H9 (cell line): ENCODE measurements around the gene SLC4A9. TPM values are rescaled to one million over a fixed set of nuclear protein-coding genes. Genes with fewer than 3 reads are reported as not detected.

Source experiments
- DNase-seq: peaks from one replicate; pipeline ENCODE4 v3.0.0-alpha.2; 2017
- H2AFZ ChIP-seq: one replicate; pipeline ENCODE4 v1.6.1; 2013; ENCODE audit warnings: mild to moderate bottlenecking, low read length, control low read depth, moderate library complexity
- H2AK5ac ChIP-seq: 2 replicates; pipeline ENCODE4 v1.6.1; 2013; ENCODE audit warnings: low read length, control low read depth, mixed read lengths; ENCODE audit not compliant: insufficient read length
- H2BK120ac ChIP-seq: one replicate; pipeline ENCODE4 v1.6.1; 2013; ENCODE audit warnings: low read depth, mild to moderate bottlenecking, low read length, control low read depth, inconsistent platforms; ENCODE audit not compliant: poor library complexity, severe bottlenecking
- H2BK12ac ChIP-seq: 2 replicates; pipeline ENCODE4 v1.6.1; 2013; ENCODE audit warnings: low read length, control low read depth, mixed read lengths, low read depth; ENCODE audit not compliant: insufficient read length
- H2BK15ac ChIP-seq: 2 replicates; pipeline ENCODE4 v1.6.1; 2013; ENCODE audit warnings: low read depth, low read length, control low read depth
- H2BK20ac ChIP-seq: one replicate; pipeline ENCODE4 v1.6.1; 2013; ENCODE audit warnings: low read depth, mild to moderate bottlenecking, low read length, control low read depth, inconsistent platforms; ENCODE audit not compliant: poor library complexity, severe bottlenecking
- H2BK5ac ChIP-seq: 2 replicates; pipeline ENCODE4 v1.6.1; 2013; ENCODE audit warnings: low read length, control low read depth, mixed read lengths; ENCODE audit not compliant: insufficient read length
- H3K14ac ChIP-seq: 2 replicates; pipeline ENCODE4 v1.6.1; 2013; ENCODE audit warnings: low read length, control low read depth; ENCODE audit not compliant: insufficient read depth
- H3K18ac ChIP-seq: 2 replicates; pipeline ENCODE4 v1.6.1; 2013; ENCODE audit warnings: low read depth, mild to moderate bottlenecking, mixed read lengths, low read length, control low read depth; ENCODE audit not compliant: insufficient read length
- H3K23ac ChIP-seq: 2 replicates; pipeline ENCODE4 v1.6.1; 2013; ENCODE audit warnings: low read length, control low read depth, mixed read lengths, low read depth; ENCODE audit not compliant: insufficient read length
- H3K23me2 ChIP-seq: 2 replicates; pipeline ENCODE4 v1.6.1; 2013; ENCODE audit warnings: low read depth, mild to moderate bottlenecking, mixed read lengths, low read length, control low read depth; ENCODE audit not compliant: insufficient read length, poor library complexity, severe bottlenecking
- H3K27ac ChIP-seq: 2 replicates; pipeline ENCODE4 v1.5.1; 2013; ENCODE audit warnings: low read length, control low read depth, mixed read lengths, low read depth; ENCODE audit not compliant: insufficient read length
- H3K27me3 ChIP-seq: 2 replicates; pipeline ENCODE4 v1.6.1; 2013; ENCODE audit warnings: low read length, control low read depth, inconsistent platforms; ENCODE audit not compliant: insufficient read depth
- H3K4ac ChIP-seq: 2 replicates; pipeline ENCODE4 v1.6.1; 2013; ENCODE audit warnings: low read depth, mild to moderate bottlenecking, control low read depth, inconsistent platforms, low read length, moderate library complexity
- H3K4me1 ChIP-seq: 2 replicates; pipeline ENCODE4 v1.6.1; 2013; ENCODE audit warnings: low read length, control low read depth, inconsistent platforms; ENCODE audit not compliant: insufficient read depth
- H3K4me2 ChIP-seq: 2 replicates; pipeline ENCODE4 v1.6.1; 2013; ENCODE audit warnings: low read length, control low read depth, mixed read lengths; ENCODE audit not compliant: insufficient read length, insufficient read depth
- H3K56ac ChIP-seq: 2 replicates; pipeline ENCODE4 v1.6.1; 2013; ENCODE audit warnings: low read depth, mild to moderate bottlenecking, mixed read lengths, low read length, control low read depth; ENCODE audit not compliant: insufficient read length
- H3K79me1 ChIP-seq: 2 replicates; pipeline ENCODE4 v1.6.1; 2013; ENCODE audit warnings: low read depth, mild to moderate bottlenecking, moderate library complexity, low read length, control low read depth, inconsistent platforms; ENCODE audit not compliant: insufficient read depth, poor library complexity, severe bottlenecking
- H3K79me2 ChIP-seq: 2 replicates; pipeline ENCODE4 v1.6.1; 2013; ENCODE audit warnings: low read length, control low read depth, inconsistent platforms; ENCODE audit not compliant: insufficient read depth
- H3K9ac ChIP-seq: 2 replicates; pipeline ENCODE4 v1.6.1; 2013; ENCODE audit warnings: low read length, control low read depth, mixed read lengths; ENCODE audit not compliant: insufficient read length; ENCODE audit errors: extremely low read depth
- H3K9me3 ChIP-seq: one replicate; pipeline ENCODE4 v1.6.1; 2013; ENCODE audit warnings: low read depth, low read length, inconsistent platforms; ENCODE audit not compliant: control insufficient read depth
- H3T11ph ChIP-seq: one replicate; pipeline ENCODE4 v1.6.1; 2013; ENCODE audit warnings: mild to moderate bottlenecking, low read length, control low read depth, inconsistent platforms
- H4K20me1 ChIP-seq: one replicate; pipeline ENCODE4 v1.6.1; 2013; ENCODE audit not compliant: control insufficient read depth, insufficient read length, insufficient read depth
- H4K5ac ChIP-seq: 2 replicates; pipeline ENCODE4 v1.6.1; 2013; ENCODE audit warnings: low read depth, mild to moderate bottlenecking, mixed read lengths, low read length, control low read depth; ENCODE audit not compliant: insufficient read length
- H4K8ac ChIP-seq: replicated peaks from 2 replicates; pipeline ENCODE4 v1.6.1; 2013; ENCODE audit warnings: low read length, control low read depth, mixed read lengths, low read depth; ENCODE audit not compliant: insufficient read length
- H4K91ac ChIP-seq: 2 replicates; pipeline ENCODE4 v1.6.1; 2013; ENCODE audit warnings: low read depth, mild to moderate bottlenecking, moderate library complexity, mixed read lengths, low read length, control low read depth; ENCODE audit not compliant: insufficient read length
- H3K27ac Mint-ChIP-seq, 3 experiments: 2 replicates in 2 of 3; 3 replicates in 1 of 3; pipeline ENCODE4 v1.8.0; 2020 to 2021; ENCODE audit warnings: mixed read lengths in 3 of 3, mild to moderate bottlenecking in 1 of 3, moderate library complexity in 1 of 3
- H3K27me3 Mint-ChIP-seq: 2 replicates; pipeline ENCODE4 v1.8.0; 2021; ENCODE audit warnings: low read depth, mild to moderate bottlenecking, moderate library complexity, mixed read lengths
- H3K36me3 Mint-ChIP-seq, 3 experiments: 2 replicates in 2 of 3; 3 replicates in 1 of 3; pipeline ENCODE4 v1.8.0; 2020 to 2021; ENCODE audit warnings: low read depth in 3 of 3, mixed read lengths in 3 of 3; ENCODE audit not compliant: insufficient read depth in 1 of 3
- H3K4me1 Mint-ChIP-seq, 2 experiments: 2 replicates each; pipeline ENCODE4 v1.8.0; 2020; ENCODE audit warnings: mixed read lengths in 2 of 2
- H3K4me3 Mint-ChIP-seq, 2 experiments: 2 replicates in 1 of 2; 3 replicates in 1 of 2; pipeline ENCODE4 v1.8.0; 2020 to 2021; ENCODE audit warnings: mild to moderate bottlenecking in 2 of 2, mixed read lengths in 2 of 2, moderate library complexity in 1 of 2
- H3K9me3 Mint-ChIP-seq, 2 experiments: 2 replicates in 1 of 2; 3 replicates in 1 of 2; pipeline ENCODE4 v1.8.0; 2020; ENCODE audit warnings: mild to moderate bottlenecking in 2 of 2, mixed read lengths in 2 of 2, moderate library complexity in 1 of 2
- CTCF ChIP-seq: fragments of 200-600 bp; sonication (generic); conservative IDR thresholded peaks from 3 replicates; pipeline ENCODE4 v1.8.0; 2021; ENCODE audit warnings: antibody characterized with exemption, mild to moderate bottlenecking
- WGBS: extraction: QIAGEN DNeasy Blood & Tissue Kit; methylation state at CpG from one replicate; pipeline ENCODE4 v1.1.7; 2013; ENCODE audit warnings: missing lambda C conversion rate, low lambda C conversion rate, mixed read lengths; ENCODE audit not compliant: insufficient read length; ENCODE audit errors: extremely low coverage; 5-methylcytosine and 5-hydroxymethylcytosine counted together
- total RNA-seq: library from RNA; stranded (reverse); gene quantifications from 2 replicates; pipeline ENCODE4 v1.2.1, GENCODE V29; 2021

SLC4A9 gene
- total RNA-seq, 1 experiment from 2014 or later: 0.07 TPM

DNA sequence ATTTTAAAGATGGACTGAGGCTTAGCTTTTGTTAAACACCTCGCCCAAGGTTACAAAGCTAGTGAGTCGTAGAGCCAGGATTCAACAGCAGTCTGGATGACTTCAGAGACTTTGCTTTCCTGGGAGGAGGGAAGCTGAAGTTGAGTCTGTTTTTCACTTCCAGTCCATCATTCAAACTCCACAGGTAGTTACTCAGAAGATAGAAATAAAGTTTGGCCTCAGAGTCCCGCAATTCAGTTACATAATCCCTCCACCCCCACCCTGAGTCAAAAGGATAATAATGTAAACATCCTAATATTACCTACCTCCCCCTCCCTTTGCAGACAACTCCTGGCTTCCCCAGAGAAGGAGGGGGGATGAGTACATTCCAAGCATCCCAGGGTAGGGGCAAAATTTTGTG lies 21.7 kb upstream of the SLC4A9 start:
- H2BK20ac ChIP-seq: no peak overlapping the region
- no peaks in the 10 kb centered on the region; the same call in 1 of the 2 replicates for H3K4me1 ChIP-seq
- no peak overlapping the region for H3T11ph ChIP-seq
- no peak overlapping the region for H4K5ac ChIP-seq
- no peaks in the 10 kb centered on the region for H3K9me3 Mint-ChIP-seq
- H2AK5ac ChIP-seq: no peak overlapping the region
- no peak overlapping the region for H2BK120ac ChIP-seq
- no peaks in the 10 kb centered on the region for H3K79me2 ChIP-seq
- TF ChIP-seq CTCF: no peak
- H3K27me3 ChIP-seq: no peaks in the 10 kb centered on the region
- no peaks in the 10 kb centered on the region for H3K23me2 ChIP-seq
- H3K14ac ChIP-seq: no peak overlapping the region
- no peak for DNase-seq
- H4K91ac ChIP-seq: no peak overlapping the region
- H3K18ac ChIP-seq: no peak overlapping the region
- H4K8ac ChIP-seq: no peak overlapping the region
- H3K4me3 Mint-ChIP-seq: no peak overlapping the region
- H3K9ac ChIP-seq: no peak overlapping the region
- H2BK15ac ChIP-seq: no peak overlapping the region
- H2AFZ ChIP-seq: no peak overlapping the region
- H2BK12ac ChIP-seq: no peak overlapping the region
- no peaks in the 10 kb centered on the region for H4K20me1 ChIP-seq
- no peaks in the 10 kb centered on the region for H3K9me3 ChIP-seq
- H3K79me1 ChIP-seq: no peaks in the 10 kb centered on the region
- no peak overlapping the region for H3K23ac ChIP-seq
- H3K56ac ChIP-seq: no peak overlapping the region
- no peak overlapping the region for H3K4ac ChIP-seq
- H3K36me3 Mint-ChIP-seq: peaks cover 0 to 12% (median 0%) of the 10 kb centered on the region in 3 experiments; a peak in 4 of 7 replicates
- no peak overlapping the region for H3K4me2 ChIP-seq
- no CpG with 5 or more reads among the region's 3 CpGs for WGBS
- H2BK5ac ChIP-seq: no peak overlapping the region
- H3K27me3 Mint-ChIP-seq: no peaks in the 10 kb centered on the region
- peaks cover 0 to 2% of the 10 kb centered on the region in 2 experiments; a peak in 1 of 4 replicates for H3K4me1 Mint-ChIP-seq
- H3K27ac ChIP-seq: no peak overlapping the region
- no peak overlapping the region for H3K27ac Mint-ChIP-seq
